HepG2 (cell line): ENCODE results near the gene UTRN. TPM values are rescaled to one million over a fixed set of nuclear protein-coding genes. Genes with fewer than 3 reads are reported as not detected.

Source experiments
- ATM ChIP-seq: fragments of 450-650 bp; IDR thresholded peaks from 2 replicates; pipeline ENCODE4 v1.7.1; 2017; ENCODE audit warnings: mild to moderate bottlenecking, borderline replicate concordance
- HHEX ChIP-seq: IDR thresholded peaks from 2 replicates; pipeline ENCODE4 v1.6.1; 2016; ENCODE audit warnings: control low read depth
- JUNB ChIP-seq: sonication (generic); formaldehyde crosslinking; IDR thresholded peaks from 2 replicates; pipeline ENCODE4 v1.8.0; 2022; ENCODE audit warnings: missing genetic modification reagents, mild to moderate bottlenecking, borderline replicate concordance
- KLF6 ChIP-seq: IDR thresholded peaks from 2 replicates; pipeline ENCODE4 v1.8.0; 2016; ENCODE audit warnings: missing biosample characterization, missing genetic modification reagents
- MLLT10 ChIP-seq: sonication (generic); formaldehyde crosslinking; IDR thresholded peaks from 2 replicates; pipeline ENCODE4 v1.4.0; 2020; ENCODE audit warnings: missing genetic modification reagents
- NFATC3 ChIP-seq: sonication (generic); formaldehyde crosslinking; IDR thresholded peaks from 2 replicates; pipeline ENCODE4 v1.5.1; 2020; ENCODE audit warnings: mild to moderate bottlenecking, missing genetic modification reagents
- NFIC ChIP-seq: IDR thresholded peaks from 2 replicates; pipeline ENCODE4 v1.6.1; 2012; ENCODE audit warnings: mild to moderate bottlenecking, low read length, inconsistent platforms
- SOX5 ChIP-seq: IDR thresholded peaks from 2 replicates; pipeline ENCODE4 v1.6.1; 2016; ENCODE audit warnings: borderline replicate concordance
- SRSF9 ChIP-seq: fragments of 200-400 bp; formaldehyde crosslinking; IDR thresholded peaks from 2 replicates; pipeline ENCODE4 v1.6.1; 2018; ENCODE audit warnings: borderline replicate concordance, mild to moderate bottlenecking, low read depth, low read length; ENCODE audit not compliant: insufficient read depth, poor library complexity, severe bottlenecking
- YEATS4 ChIP-seq: sonication (generic); formaldehyde crosslinking; IDR thresholded peaks from 2 replicates; pipeline ENCODE4 v1.4.0; 2020; ENCODE audit warnings: missing genetic modification reagents, borderline replicate concordance
- ZNF124 ChIP-seq: sonication (generic); formaldehyde crosslinking; IDR thresholded peaks from 2 replicates; pipeline ENCODE4 v1.4.0; 2020; ENCODE audit warnings: missing genetic modification reagents
- ZNF143 ChIP-seq: sonication (generic); formaldehyde crosslinking; IDR thresholded peaks from 2 replicates; pipeline ENCODE4 v1.4.0; 2020; ENCODE audit warnings: missing genetic modification reagents
- polyA plus RNA-seq, 8 experiments: library from polyadenylated mRNA; depleted of rRNA in 3 of 8; stranded (reverse) in 7 of 8; unstranded in 1 of 8; fragments of >200 nt; fragmentation: Illumina TruSeq in 4 of 8; extraction: Trizol in 4 of 8; gene quantifications; 2 replicates each; pipeline versions ENCODE4 v1.2.1 to v1.2.3, GENCODE V29; 2011 to 2016; ENCODE audit warnings: low read depth in 4 of 8, missing spikeins in 1 of 8, mixed read lengths in 1 of 8; ENCODE audit not compliant: insufficient read depth in 1 of 8
- total RNA-seq, 5 experiments: library from RNA; depleted of rRNA; stranded (reverse); fragments of >200 nt; fragmentation: Illumina TruSeq; extraction: Trizol; gene quantifications; 2 replicates each; pipeline ENCODE4 v1.2.3, GENCODE V29; 2016; ENCODE audit warnings: low read depth in 1 of 5
- TF ChIP-seq, protein P1 (sequence below): sonication (generic); formaldehyde crosslinking; IDR thresholded peaks from 2 replicates; pipeline ENCODE4 v1.5.1; 2020; ENCODE audit warnings: mild to moderate bottlenecking, missing genetic modification reagents, moderate library complexity
- TF ChIP-seq, protein P2 (sequence below): sonication (generic); formaldehyde crosslinking; IDR thresholded peaks from 2 replicates; pipeline ENCODE4 v1.4.0; 2020; ENCODE audit warnings: missing genetic modification reagents, low read depth, mild to moderate bottlenecking, borderline replicate concordance
- TF ChIP-seq, protein P3 (sequence below): sonication (generic); formaldehyde crosslinking; IDR thresholded peaks from 2 replicates; pipeline ENCODE4 v1.4.0; 2020; ENCODE audit warnings: missing genetic modification reagents
- TF ChIP-seq, protein P4 (sequence below): sonication (generic); formaldehyde crosslinking; IDR thresholded peaks from 2 replicates; pipeline ENCODE4 v1.5.0; 2020; ENCODE audit warnings: mild to moderate bottlenecking, missing genetic modification reagents, borderline replicate concordance
- TF ChIP-seq, protein P5 (sequence below): sonication (generic); formaldehyde crosslinking; IDR thresholded peaks from 2 replicates; pipeline ENCODE4 v1.8.0; 2022; ENCODE audit warnings: mild to moderate bottlenecking, missing genetic modification reagents; ENCODE audit not compliant: insufficient replicate concordance

UTRN gene
- total and polyA plus RNA-seq, 2 of the 13 experiments (the other 11 are each of a cell fraction or from before 2014, with no cell fraction given) = 102 to 116 TPM

DNA sequence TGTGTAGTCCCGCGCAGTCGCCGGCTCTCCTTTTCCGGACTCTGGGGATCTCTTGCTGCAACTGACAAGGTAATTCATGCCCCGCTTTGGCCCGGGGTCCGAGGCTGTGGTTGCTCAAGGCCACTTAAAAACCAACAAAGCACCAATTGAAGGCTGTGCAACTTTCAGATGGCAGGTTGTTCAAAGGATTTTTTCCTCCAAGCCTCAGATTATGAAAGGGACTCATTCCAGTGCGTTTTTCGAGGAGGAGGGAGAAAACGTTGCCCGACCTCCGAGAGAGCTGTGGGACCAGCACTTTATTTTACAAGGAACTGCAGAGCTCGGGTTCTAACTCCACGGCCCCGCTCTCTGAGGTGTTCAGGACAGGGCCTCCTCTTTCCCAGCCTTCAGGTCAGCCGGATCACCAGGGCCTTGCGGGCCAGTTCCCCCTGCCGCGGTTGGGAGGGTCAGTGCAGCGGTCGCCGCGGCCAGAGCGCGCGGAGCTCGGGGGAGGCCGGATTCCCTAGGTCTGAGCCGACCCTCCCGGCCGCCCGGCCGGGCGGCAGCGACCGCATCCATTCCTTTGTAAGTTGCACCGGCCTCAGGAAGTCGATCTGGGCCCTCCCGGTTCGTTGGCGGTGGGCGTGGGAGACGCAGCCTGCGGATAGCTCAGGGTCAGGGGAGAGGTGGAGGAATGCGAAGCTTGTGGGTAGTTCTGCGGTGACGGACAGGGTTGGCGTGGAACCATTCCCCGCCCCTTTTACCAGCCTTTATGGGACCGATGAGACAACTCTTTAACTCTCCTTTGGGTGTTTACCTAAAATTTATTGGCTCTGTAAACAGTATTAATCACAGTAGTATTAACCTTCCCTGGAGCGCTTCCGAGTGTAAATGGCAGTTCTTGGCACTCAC, 1.6 kb downstream of the UTRN start (continued):
- TF ChIP-seq MLLT10 (CRISPR knock-in tag) = no peak
- TF ChIP-seq ATM = no peak
- TF ChIP-seq NFATC3 (CRISPR knock-in tag) = 0 out of 2 replicates have a peak, but pooled peaks have one; percentile 53
- TF ChIP-seq JUNB (CRISPR knock-in tag) = no peak
- TF ChIP-seq, protein P1, sequence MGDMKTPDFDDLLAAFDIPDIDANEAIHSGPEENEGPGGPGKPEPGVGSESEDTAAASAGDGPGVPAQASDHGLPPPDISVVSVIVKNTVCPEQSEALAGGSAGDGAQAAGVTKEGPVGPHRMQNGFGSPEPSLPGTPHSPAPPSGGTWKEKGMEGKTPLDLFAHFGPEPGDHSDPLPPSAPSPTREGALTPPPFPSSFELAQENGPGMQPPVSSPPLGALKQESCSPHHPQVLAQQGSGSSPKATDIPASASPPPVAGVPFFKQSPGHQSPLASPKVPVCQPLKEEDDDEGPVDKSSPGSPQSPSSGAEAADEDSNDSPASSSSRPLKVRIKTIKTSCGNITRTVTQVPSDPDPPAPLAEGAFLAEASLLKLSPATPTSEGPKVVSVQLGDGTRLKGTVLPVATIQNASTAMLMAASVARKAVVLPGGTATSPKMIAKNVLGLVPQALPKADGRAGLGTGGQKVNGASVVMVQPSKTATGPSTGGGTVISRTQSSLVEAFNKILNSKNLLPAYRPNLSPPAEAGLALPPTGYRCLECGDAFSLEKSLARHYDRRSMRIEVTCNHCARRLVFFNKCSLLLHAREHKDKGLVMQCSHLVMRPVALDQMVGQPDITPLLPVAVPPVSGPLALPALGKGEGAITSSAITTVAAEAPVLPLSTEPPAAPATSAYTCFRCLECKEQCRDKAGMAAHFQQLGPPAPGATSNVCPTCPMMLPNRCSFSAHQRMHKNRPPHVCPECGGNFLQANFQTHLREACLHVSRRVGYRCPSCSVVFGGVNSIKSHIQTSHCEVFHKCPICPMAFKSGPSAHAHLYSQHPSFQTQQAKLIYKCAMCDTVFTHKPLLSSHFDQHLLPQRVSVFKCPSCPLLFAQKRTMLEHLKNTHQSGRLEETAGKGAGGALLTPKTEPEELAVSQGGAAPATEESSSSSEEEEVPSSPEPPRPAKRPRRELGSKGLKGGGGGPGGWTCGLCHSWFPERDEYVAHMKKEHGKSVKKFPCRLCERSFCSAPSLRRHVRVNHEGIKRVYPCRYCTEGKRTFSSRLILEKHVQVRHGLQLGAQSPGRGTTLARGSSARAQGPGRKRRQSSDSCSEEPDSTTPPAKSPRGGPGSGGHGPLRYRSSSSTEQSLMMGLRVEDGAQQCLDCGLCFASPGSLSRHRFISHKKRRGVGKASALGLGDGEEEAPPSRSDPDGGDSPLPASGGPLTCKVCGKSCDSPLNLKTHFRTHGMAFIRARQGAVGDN (CRISPR knock-in tag) = peak; percentile 78
- peak; percentile 72 for TF ChIP-seq YEATS4 (CRISPR knock-in tag)
- TF ChIP-seq KLF6 (CRISPR knock-in tag) = peak; percentile 70
- no peak for TF ChIP-seq NFIC
- TF ChIP-seq ZNF124 (CRISPR knock-in tag) = no peak
- TF ChIP-seq HHEX (CRISPR knock-in tag) = no peak
- peak; percentile 40; the same call in 1 of the 2 replicates for TF ChIP-seq ZNF143 (CRISPR knock-in tag)
- TF ChIP-seq, protein P2, sequence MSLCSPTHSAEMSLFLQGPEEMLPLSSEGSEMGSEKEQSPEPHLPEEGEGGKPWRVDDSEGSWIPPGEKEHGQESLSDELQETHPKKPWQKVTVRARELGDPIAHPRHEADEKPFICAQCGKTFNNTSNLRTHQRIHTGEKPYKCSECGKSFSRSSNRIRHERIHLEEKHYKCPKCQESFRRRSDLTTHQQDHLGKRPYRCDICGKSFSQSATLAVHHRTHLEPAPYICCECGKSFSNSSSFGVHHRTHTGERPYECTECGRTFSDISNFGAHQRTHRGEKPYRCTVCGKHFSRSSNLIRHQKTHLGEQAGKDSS (CRISPR knock-in tag) = peak; percentile 81; the same call in 1 of the 2 replicates
- TF ChIP-seq, protein P3, sequence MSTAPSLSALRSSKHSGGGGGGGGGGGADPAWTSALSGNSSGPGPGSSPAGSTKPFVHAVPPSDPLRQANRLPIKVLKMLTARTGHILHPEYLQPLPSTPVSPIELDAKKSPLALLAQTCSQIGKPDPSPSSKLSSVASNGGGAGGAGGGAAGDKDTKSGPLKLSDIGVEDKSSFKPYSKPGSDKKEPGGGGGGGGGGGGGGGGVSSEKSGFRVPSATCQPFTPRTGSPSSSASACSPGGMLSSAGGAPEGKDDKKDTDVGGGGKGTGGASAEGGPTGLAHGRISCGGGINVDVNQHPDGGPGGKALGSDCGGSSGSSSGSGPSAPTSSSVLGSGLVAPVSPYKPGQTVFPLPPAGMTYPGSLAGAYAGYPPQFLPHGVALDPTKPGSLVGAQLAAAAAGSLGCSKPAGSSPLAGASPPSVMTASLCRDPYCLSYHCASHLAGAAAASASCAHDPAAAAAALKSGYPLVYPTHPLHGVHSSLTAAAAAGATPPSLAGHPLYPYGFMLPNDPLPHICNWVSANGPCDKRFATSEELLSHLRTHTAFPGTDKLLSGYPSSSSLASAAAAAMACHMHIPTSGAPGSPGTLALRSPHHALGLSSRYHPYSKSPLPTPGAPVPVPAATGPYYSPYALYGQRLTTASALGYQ (CRISPR knock-in tag) = peak; percentile 47; the same call in 1 of the 2 replicates
- TF ChIP-seq SRSF9 = no peak
- peak; percentile 10; the same call in 1 of the 2 replicates for TF ChIP-seq SOX5 (CRISPR knock-in tag)
- TF ChIP-seq, protein P4, sequence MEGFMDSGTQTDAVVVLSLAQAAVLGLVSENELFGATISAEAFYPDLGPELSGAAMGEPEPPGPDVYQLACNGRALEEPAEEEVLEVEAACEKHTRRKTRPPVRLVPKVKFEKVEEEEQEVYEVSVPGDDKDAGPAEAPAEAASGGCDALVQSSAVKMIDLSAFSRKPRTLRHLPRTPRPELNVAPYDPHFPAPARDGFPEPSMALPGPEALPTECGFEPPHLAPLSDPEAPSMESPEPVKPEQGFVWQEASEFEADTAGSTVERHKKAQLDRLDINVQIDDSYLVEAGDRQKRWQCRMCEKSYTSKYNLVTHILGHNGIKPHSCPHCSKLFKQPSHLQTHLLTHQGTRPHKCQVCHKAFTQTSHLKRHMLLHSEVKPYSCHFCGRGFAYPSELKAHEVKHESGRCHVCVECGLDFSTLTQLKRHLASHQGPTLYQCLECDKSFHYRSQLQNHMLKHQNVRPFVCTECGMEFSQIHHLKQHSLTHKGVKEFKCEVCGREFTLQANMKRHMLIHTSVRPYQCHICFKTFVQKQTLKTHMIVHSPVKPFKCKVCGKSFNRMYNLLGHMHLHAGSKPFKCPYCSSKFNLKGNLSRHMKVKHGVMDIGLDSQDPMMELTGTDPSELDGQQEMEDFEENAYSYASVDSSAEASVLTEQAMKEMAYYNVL (CRISPR knock-in tag) = 0 out of 2 replicates have a peak, but pooled peaks have one; percentile 63
- TF ChIP-seq, protein P5, sequence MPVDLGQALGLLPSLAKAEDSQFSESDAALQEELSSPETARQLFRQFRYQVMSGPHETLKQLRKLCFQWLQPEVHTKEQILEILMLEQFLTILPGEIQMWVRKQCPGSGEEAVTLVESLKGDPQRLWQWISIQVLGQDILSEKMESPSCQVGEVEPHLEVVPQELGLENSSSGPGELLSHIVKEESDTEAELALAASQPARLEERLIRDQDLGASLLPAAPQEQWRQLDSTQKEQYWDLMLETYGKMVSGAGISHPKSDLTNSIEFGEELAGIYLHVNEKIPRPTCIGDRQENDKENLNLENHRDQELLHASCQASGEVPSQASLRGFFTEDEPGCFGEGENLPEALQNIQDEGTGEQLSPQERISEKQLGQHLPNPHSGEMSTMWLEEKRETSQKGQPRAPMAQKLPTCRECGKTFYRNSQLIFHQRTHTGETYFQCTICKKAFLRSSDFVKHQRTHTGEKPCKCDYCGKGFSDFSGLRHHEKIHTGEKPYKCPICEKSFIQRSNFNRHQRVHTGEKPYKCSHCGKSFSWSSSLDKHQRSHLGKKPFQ = peak; percentile 59
